GM19372 (cell line): ENCODE data around the gene HAPLN3.

Source experiments
- ATAC-seq: cut with Tn5 transposase; IDR thresholded peaks from one replicate; pipeline ENCODE4 v1.9.1; 2021; ENCODE audit warnings: mild to moderate bottlenecking, low read depth, moderate library complexity; ENCODE audit not compliant: unreplicated experiment

HAPLN3 gene

DNA sequence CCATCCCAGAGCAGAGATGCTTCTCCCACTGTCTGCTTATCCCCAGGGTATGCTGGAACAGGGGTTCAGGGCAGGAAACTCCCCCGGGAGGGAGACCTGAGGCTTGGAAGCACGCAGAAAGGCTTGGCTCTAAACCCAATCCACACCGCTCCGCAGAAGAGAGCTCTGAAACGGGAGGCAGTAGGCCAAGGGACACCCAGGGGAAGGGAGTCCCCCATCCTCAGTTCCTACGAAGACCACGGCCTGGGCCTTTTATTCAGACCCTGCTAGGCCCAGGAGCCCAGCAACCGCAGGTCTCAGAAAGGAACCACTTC is 1.8 kb upstream of the HAPLN3 start:
- no peak for ATAC-seq

- ATAC-seq: no peak
Measured at GRCh38 chr15:88896333-88897033, 1.1 kb upstream of the HAPLN3 start.

DNA sequence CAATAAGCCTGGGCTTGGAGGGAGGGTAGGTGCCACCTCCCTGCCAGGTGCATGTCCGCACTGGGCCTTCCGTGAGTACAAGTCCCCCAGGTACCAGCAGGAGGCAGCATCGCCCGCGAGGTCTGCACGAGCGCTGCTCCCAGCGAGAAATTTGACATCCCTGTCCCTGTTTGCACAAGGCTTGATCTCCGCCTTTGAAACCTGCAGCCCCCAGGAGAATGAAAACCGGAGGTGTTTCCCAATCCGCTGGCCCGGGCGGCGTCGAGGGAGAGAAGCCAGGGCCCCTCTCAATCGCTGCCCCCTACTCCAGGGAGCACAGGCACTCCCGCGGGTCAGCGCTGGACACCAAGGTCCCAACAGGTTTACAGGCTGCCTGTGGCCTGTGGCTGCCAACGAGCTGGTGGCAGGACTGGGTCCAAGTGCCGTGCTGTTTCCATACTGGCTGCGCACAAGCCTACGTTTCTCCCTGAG is 961 bp downstream of the HAPLN3 start:
- ATAC-seq: no peak

DNA sequence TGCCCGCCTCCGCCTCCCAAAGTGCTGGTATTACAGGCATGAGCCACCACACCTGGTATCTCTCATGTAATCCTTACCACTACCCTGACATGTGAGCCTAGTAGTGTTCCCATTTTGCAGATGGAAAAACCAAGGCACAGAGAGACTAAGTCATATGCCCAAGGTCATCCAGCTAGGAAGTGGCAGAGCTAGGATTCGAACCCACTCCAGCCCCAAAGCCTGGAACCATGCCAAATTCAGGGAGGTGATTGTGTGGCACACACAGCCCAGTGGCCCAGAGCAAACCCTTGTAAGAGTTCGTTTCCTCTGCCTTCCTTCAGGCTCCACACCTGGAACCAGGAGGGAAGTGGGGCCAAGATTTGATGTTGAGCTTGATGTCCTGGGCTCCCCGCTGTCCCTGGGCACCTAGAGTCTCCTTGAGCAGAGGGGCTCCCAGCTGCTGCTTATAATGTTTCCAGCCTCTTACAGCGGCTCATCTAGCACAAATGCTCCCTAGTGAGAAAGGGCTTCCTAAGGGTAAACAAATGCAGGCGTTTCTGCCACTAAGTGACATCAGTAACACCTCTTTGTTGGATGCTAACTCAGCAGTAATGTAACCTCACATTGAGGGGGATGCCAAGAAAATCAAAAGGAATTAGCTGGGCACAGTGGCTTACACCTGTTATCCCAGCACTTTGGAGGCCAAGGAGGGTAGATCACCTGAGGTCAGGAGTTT is 3.6 kb downstream of the HAPLN3 start:
- ATAC-seq: no peak

DNA sequence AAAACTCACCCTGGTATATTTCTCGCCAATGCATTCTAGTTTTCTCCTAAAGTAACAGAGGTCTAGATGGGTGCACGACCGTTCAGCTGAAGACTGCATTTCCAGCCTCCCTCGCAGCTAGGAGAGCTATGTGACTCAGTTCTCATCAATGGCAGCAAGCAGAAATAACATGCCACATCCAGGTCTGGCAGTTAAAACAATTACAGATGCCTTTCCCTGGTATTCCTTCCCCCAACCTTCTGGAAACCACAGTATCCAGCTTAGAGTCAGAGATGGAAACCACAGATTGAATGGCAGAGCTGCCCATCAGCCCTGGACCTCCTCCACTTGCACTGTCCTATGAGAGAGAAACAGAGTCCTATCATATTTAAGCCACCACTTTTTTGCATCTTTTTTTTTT is 4.8 kb downstream of the HAPLN3 start:
- ATAC-seq: no peak

DNA sequence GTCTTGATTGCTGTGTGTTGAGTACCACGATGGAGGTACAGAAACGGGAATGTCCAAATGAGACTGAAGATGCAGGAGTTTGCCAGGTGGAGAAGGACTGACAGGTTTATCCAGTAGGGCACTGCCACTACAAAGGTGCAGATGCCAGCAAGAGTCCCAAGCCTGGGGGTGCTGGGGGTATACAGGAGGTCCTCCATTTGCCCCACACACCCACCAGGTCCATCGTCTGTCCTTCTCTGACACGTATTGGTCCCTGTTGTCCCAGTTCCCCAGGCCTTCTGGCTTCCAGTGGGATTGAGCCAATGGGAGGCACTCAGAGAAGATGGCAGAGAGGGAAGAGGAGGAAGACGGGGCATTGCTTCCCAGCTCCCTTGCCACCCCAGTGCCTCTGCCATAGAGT is 6.6 kb downstream of the HAPLN3 start:
- no peak for ATAC-seq

DNA sequence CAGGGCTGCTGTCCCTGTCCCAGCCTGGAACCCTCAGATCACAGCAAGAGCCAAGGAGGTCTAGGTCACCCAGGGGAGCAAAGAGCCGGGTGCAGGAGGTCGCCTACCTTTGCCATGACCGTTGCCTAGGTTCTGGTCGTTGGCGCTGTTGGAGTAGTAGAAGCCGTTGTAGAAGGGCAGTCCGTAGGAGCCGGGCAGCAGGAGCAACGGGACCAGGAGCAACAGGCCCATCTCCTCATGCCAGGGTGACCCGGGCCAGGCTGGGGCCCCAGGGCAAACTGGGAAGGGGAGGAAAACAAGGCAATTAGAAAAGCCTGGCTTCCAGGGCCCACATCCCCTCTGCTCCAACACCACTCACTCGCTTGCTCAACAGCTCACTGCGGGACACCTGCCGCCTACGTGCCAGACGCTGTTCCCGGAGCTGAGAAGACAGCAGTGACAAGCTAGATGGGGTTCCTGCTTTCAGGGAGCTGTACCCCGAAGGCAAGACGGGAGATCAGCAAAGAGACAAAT is 8.2 kb downstream of the HAPLN3 start:
- ATAC-seq: no peak

- no peak for ATAC-seq
Measured at GRCh38 chr15:88882785-88883184, 12.6 kb downstream of the HAPLN3 start.

DNA sequence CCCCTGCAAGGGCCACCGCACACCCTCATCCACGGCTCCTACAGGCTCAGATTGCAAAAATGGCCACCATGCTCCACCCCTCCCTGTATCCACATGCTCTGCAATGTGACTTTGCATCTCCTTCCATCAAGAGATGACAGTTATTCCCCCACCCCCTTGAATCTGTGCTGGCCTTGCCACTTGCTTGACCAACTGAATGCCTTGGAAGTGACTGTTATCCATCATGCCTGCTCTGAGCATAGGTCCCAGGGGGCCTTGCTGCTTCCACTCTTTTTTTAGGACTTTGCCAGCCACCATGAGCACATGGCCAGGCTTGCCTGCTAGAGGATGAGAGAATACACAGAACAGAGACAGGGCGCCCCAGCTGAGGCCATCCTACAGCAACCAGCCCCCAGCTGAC is 13.6 kb downstream of the HAPLN3 start:
- no peak for ATAC-seq

- ATAC-seq: no peak
Measured at GRCh38 chr15:88880944-88881740, 14.2 kb downstream of the HAPLN3 start.

GRCh38 chr15:88878720-88879184 is 16.6 kb downstream of the HAPLN3 start:
- peak; percentile 81 for ATAC-seq

DNA sequence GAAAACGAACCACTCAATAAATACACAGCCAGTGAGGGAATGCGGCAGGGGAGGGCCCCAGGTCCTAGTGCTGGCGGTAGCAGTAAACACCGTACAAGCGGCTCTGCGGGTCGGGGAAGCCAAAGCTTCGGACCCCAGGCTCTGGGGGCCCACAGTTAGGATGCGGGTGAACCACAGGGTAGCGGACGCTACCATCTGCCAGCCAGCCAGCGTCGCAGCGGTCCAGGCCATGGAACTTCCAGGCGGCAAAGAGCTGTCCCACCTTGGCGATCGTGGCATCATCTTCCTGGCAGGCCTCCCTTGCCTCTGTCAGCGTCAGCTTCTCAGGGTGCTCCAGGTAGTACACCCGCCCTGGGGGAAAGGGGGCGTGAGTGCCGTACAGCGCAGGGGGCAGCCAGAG is 17.4 kb downstream of the HAPLN3 start:
- no peak for ATAC-seq

DNA sequence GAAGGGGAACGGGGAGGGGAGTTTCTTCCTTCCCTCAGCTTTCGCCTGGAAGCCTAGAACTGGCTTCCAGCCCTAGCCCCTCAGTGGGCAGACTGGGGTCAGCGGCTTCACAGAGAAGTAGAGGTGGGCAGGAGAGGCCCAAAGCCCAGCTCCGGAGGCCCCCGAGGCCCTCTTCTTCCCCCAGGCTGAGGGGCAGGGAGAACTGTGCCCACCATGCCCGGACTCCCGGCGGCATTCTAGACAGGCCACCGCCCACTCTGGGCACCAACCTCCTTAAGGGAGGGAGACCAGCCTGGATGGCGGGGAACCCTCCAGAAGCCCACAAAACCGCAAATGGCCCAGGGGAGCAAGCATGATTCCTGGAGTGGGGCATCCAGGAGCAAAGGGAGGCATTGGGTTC is 17.9 kb downstream of the HAPLN3 start:
- no peak for ATAC-seq

DNA sequence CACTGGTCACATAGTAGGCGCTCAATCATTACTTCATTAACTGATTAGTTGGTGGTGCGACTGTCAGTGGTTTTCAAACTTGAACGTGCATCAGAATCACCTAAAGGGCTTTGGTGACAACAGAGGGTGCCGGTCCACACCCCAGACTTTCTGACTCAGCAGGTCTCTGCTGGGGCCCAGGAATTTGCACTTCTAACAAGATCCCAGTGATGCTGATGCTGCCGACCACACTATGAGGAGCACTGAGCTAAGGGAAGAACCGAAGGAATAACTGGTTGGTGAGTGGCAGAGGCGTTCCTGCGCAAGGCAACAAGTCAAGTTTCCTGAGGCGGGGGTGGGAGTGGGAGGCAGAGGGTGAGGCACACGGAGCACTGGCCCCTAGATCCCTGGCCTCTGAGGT is 18.8 kb downstream of the HAPLN3 start:
- ATAC-seq: no peak

DNA sequence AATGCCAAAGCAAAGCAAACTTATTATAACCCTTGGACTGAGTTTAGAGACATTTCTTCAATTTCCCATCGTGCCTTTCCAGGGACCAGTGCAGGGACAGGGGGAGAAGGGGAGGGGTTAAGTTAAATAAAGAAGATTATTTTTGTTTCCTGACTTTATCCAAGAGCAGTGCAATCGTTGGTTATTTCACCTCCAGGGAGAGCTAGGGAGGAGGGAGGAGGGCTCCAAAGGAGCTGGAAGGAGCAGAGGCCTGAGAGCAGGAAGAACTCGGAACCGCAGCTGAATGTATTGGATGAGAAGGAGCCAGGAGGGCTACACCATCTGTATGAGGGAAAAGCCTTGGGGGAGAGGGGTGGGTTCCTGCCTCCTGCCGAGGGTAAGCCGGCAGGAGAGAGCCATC is 20.7 kb downstream of the HAPLN3 start:
- no peak for ATAC-seq

DNA sequence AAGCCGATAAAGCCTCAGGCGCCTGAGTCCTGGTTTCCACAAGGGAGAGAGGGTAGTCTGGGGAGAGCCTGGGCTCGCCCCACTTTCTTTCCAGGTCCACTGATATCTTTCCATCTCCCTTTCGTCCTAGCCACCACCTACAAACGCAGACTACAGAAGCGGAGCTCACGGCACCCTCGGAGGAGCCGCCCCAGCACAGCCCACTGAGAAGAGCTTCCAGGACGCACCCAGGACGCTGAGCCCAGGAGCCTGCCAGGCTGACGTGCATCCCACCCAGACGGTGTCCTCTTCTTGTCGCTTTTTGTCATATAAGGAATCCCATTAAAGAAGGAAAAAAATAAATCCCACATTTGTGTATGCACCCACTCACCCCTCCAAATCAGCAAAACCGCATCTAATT is 21.1 kb downstream of the HAPLN3 start:
- no peak for ATAC-seq

DNA sequence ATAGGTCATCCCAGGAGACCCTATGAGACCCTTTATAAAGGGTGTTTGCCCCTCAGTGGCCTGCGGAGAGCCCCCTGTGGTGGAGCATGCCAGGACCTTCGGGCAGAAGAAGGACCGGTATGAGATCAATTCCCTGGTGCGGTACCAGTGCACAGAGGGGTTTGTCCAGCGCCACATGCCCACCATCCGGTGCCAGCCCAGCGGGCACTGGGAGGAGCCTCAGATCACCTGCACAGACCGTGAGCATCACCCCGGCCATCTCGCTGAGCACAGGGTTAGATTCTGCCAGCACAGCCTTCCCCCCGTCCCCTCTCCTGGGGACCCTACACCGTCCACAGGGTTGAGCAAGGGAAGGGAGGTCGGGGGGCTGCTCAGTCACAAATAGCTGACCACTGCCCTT is 21.6 kb downstream of the HAPLN3 start:
- no peak for ATAC-seq

GRCh38 chr15:88872706-88873105 is 22.6 kb downstream of the HAPLN3 start:
- ATAC-seq: no peak

DNA sequence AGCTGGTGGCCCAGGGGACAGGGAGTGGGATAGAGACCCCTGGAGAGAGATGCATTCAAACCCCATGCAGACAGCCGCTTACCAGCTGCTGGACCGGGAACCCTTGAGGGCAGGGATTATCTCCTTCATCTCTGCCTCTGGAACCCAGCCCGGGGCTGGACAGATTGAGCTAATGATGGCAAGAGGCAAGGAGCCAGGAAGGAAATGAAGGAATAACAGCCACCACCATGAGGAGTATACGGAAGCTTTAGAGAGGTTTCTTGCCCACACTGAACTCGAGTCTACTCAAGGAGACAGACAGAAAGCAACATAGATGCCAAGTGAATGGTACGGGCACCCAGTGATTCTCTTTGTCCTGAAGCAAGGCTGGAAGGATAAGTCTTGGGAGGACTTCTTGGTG is 23.2 kb downstream of the HAPLN3 start:
- no peak for ATAC-seq

GRCh38 chr15:88871313-88871712 is 24.0 kb downstream of the HAPLN3 start:
- no peak for ATAC-seq

DNA sequence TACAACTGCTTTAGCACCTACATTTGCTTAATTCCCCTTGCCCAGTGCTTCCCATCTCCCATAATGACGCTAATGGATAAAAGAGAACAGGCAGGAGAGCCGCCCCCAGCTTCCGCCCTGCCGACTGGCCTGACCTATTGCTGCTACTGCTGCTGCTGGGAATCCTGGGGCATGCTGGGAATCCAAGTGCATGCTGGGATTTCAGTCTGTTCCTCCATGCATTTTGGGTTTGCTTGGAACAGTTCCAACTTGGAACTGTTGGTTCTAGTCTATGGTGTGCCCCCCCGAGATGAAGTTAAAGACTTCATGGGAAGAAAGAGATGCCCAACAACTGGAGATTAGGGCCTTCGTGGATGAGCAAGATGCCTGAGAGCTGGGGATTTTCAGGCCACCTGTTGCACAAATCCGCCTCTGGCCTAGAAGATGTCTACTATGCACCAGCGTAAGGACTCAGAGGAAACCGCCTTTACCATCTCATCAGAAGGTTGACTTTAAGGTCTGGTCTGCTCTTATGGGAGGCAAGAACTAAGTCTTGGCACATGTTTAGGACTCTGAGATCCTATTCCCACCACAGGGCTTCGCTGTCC is 29.0 kb downstream of the HAPLN3 start:
- ATAC-seq: no peak
